WTC11 (cell line): Measurements from ENCODE around the gene ARHGAP18. TPM values are rescaled to one million over a fixed set of nuclear protein-coding genes. Genes with fewer than 3 reads are reported as not detected.

Experiments used
- ATAC-seq: fragments of 200-7000 bp; cut with Tn5 transposase; 2 replicates; pipeline ENCODE4 v1.10.0; 2021; ENCODE audit warnings: mild to moderate bottlenecking, moderate library complexity
- CTCF ChIA-PET: fragments of 300-600 bp; sonication (Branson Sonifier 250); formaldehyde crosslinking; loops from one replicate; lab custom pipeline; 2021; ENCODE audit warnings: antibody characterized with exemption; lab: Charles Lee
- POLR2A ChIA-PET: fragments of 350-600 bp; sonication (Branson Sonifier 250); formaldehyde crosslinking; loops from one replicate; lab custom pipeline; 2021; ENCODE audit warnings: antibody characterized with exemption; lab: Charles Lee
- DNase-seq: peaks from one replicate; pipeline ENCODE4 v3.0.0; 2021; ENCODE audit warnings: low spot score
- H3K27ac Mint-ChIP-seq: 2 replicates; pipeline ENCODE4 v1.8.0; 2021; ENCODE audit warnings: mixed read lengths
- H3K27me3 Mint-ChIP-seq: 2 replicates; pipeline ENCODE4 v1.8.0; 2021; ENCODE audit warnings: low read depth, mild to moderate bottlenecking, moderate library complexity, mixed read lengths
- H3K36me3 Mint-ChIP-seq: 2 replicates; pipeline ENCODE4 v1.8.0; 2021; ENCODE audit warnings: mixed read lengths
- H3K4me1 Mint-ChIP-seq: 2 replicates; pipeline ENCODE4 v1.8.0; 2022; ENCODE audit warnings: mixed read lengths
- H3K4me3 Mint-ChIP-seq: 2 replicates; pipeline ENCODE4 v1.8.0; 2021; ENCODE audit warnings: mild to moderate bottlenecking, moderate library complexity, mixed read lengths
- H3K9me3 Mint-ChIP-seq: 2 replicates; pipeline ENCODE4 v1.8.0; 2021; ENCODE audit warnings: mixed read lengths
- ATF2 ChIP-seq: sonication (generic); formaldehyde crosslinking; IDR thresholded peaks from 2 replicates; pipeline ENCODE4 v1.8.1; 2022; ENCODE audit warnings: low read depth, missing genetic modification reagents, borderline replicate concordance
- ATF3 ChIP-seq: sonication (generic); formaldehyde crosslinking; conservative IDR thresholded peaks from 2 replicates; pipeline ENCODE4 v1.8.1; 2022; ENCODE audit warnings: mild to moderate bottlenecking, missing genetic modification reagents
- CTCF ChIP-seq: fragments of 200-600 bp; IDR thresholded peaks from 2 replicates; pipeline ENCODE4 v1.8.0; 2022; ENCODE audit warnings: antibody characterized with exemption
- E2F4 ChIP-seq: sonication (generic); formaldehyde crosslinking; IDR thresholded peaks from 2 replicates; pipeline ENCODE4 v1.8.1; 2022; ENCODE audit warnings: low read depth, mild to moderate bottlenecking, moderate library complexity, missing genetic modification reagents, borderline replicate concordance
- ERG ChIP-seq: fragments of 250-450 bp; sonication (Bioruptor Pico); IDR thresholded peaks from 2 replicates; pipeline ENCODE4 v1.8.0; 2021; ENCODE audit warnings: mild to moderate bottlenecking
- MAX ChIP-seq: sonication (generic); formaldehyde crosslinking; IDR thresholded peaks from 2 replicates; pipeline ENCODE4 v1.8.0; 2022; ENCODE audit warnings: mild to moderate bottlenecking, missing genetic modification reagents
- NFYB ChIP-seq: sonication (generic); formaldehyde crosslinking; conservative IDR thresholded peaks from 2 replicates; pipeline ENCODE4 v1.8.0; 2022; ENCODE audit warnings: low read depth, missing genetic modification reagents
- OVOL2 ChIP-seq: fragments of 250-450 bp; sonication (Bioruptor Pico); IDR thresholded peaks from 2 replicates; pipeline ENCODE4 v1.9.0; 2021; ENCODE audit warnings: mild to moderate bottlenecking, borderline replicate concordance
- PRDM15 ChIP-seq: sonication (generic); formaldehyde crosslinking; IDR thresholded peaks from 2 replicates; pipeline ENCODE4 v1.8.0; 2022; ENCODE audit warnings: missing genetic modification reagents
- TEAD1 ChIP-seq: sonication (generic); formaldehyde crosslinking; IDR thresholded peaks from 2 replicates; pipeline ENCODE4 v1.8.0; 2022; ENCODE audit warnings: mild to moderate bottlenecking, missing genetic modification reagents
- USF2 ChIP-seq: sonication (generic); formaldehyde crosslinking; IDR thresholded peaks from 2 replicates; pipeline ENCODE4 v1.8.1; 2023; ENCODE audit warnings: mild to moderate bottlenecking, missing genetic modification reagents, moderate library complexity
- ZNF121 ChIP-seq: sonication (generic); formaldehyde crosslinking; IDR thresholded peaks from 2 replicates; pipeline ENCODE4 v1.8.0; 2023; ENCODE audit warnings: missing genetic modification reagents
- ZSCAN18 ChIP-seq: fragments of 250-450 bp; sonication (Bioruptor Pico); IDR thresholded peaks from 2 replicates; pipeline ENCODE4 v2.1.2; 2022; ENCODE audit warnings: mild to moderate bottlenecking, moderate library complexity
- total RNA-seq: library from RNA; stranded (reverse); gene quantifications from 3 replicates; pipeline ENCODE4 v1.2.3, GENCODE V29; 2021

The ARHGAP18 gene
- total RNA-seq, 1 experiment from 2014 or later: 4.6 TPM

GRCh38 chr6:129663531-129663930 is 46.4 kb downstream of the ARHGAP18 start:
- Mint-ChIP-seq H3K27ac (no peak overlapping the region), H3K4me1 (peaks cover 31% of the 10 kb centered on the region)
- POLR2A ChIA-PET: no interaction called here

GRCh38 chr6:129662980-129663431 is 47.0 kb downstream of the ARHGAP18 start:
- Mint-ChIP-seq H3K27ac (no peak overlapping the region), H3K36me3 (no peaks in the 10 kb centered on the region)
- POLR2A ChIA-PET: no interaction called here
- TF ChIP-seq ERG (no peak), ZSCAN18 (CRISPR knock-in tag) (no peak), MAX (no peak), TEAD1 (CRISPR knock-in tag) (no peak), ATF3 (CRISPR knock-in tag) (no peak), ZNF121 (CRISPR knock-in tag) (no peak), CTCF (no peak), OVOL2 (no peak)

More at GRCh38 chr6:129663531-129663930, 46.4 kb downstream of the ARHGAP18 start:
- TF ChIP-seq E2F4 (CRISPR knock-in tag) (no peak), ATF2 (CRISPR knock-in tag) (no peak), PRDM15 (CRISPR knock-in tag) (no peak), NFYB (no peak), USF2 (CRISPR knock-in tag) (no peak)
- Mint-ChIP-seq H3K36me3 (no peaks in the 10 kb centered on the region), H3K9me3 (no peaks in the 10 kb centered on the region), H3K27me3 (no peaks in the 10 kb centered on the region), H3K4me3 (no peak overlapping the region)
- ATAC-seq (no peak), DNase-seq (no peak)
- CTCF ChIA-PET: no interaction called here

More at GRCh38 chr6:129662980-129663431, 47.0 kb downstream of the ARHGAP18 start:
- no peak overlapping the region for H3K4me3 Mint-ChIP-seq
- CTCF ChIA-PET: no interaction called here
- DNase-seq (no peak), ATAC-seq (no peak)
- H3K9me3 Mint-ChIP-seq: no peaks in the 10 kb centered on the region
- no peaks in the 10 kb centered on the region for H3K27me3 Mint-ChIP-seq
- peaks cover 27% of the 10 kb centered on the region for H3K4me1 Mint-ChIP-seq
